ENCODE data around the gene TRAF2.
"Not testable (repeated sequence)": the region's sequence is repeated elsewhere in the genome, so short reads cannot be mapped to it uniquely, and the experiment has no call there.

Gene TRAF2

DNA sequence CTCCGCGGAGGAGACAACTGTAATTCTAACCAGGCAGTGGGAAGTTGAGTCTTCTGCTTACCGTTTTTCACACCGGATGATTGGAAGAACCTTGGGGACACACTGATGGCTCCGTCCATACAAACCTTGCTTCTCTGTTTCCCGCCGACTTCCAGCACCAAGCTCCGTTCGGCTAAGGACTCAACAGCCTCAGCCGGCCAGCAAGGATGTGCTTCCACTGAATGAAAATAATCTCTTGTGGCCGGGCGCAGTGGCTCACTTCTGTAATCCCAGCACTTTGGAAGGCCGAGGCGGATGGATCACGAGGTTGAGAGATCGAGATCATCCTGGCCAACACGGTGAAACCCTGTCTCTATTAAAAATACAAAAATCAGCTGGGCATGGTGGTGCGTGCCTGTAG lies 18.4 kb upstream of the TRAF2 start:
- H3K27ac ChIP-seq (ENCODE audit: insufficient read depth, low read depth, low read length, poor library complexity, severe bottlenecking), result no peak overlapping the region
- H3K9me3 ChIP-seq (ENCODE audit: control insufficient read depth, low read length), result no peaks in the 10 kb centered on the region
- H3K27me3 ChIP-seq (ENCODE audit: control insufficient read depth, insufficient read depth, low read length, poor library complexity, severe bottlenecking), result no peaks in the 10 kb centered on the region
- peaks cover 7% of the 10 kb centered on the region for H3K4me1 ChIP-seq (ENCODE audit: control insufficient read depth, insufficient read depth, low read length)
- no peak overlapping the region for H3K4me3 ChIP-seq (ENCODE audit: insufficient read depth, low read depth, low read length)
- peaks cover 13% of the 10 kb centered on the region for H3K36me3 ChIP-seq (ENCODE audit: control insufficient read depth, insufficient read depth, low read length)
- 94 to 96% methylated on average over 18 of the region's 18 CpGs for WGBS, 2 experiments

DNA sequence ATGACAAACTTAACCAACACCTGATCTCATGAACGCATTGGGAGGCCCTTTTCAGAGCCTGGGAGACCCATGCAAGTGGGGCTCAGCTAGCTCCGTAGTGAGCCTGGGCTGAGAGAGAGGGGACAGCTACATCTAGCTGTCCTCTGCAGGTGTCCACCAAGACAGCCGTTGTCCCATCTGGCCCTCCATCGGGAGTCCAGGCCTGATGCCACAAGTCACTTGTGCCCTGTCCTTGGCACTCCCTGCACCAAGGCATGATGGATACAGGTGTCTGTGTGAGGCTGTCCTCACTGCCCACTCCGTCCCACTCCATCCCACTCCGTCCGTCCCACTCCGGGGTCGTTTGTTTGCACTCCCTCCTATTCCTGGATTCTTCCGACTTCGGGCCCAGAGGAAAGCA lies 17.7 kb upstream of the TRAF2 start:
- H3K9me3 ChIP-seq (ENCODE audit: control insufficient read depth, low read length), result no peaks in the 10 kb centered on the region
- WGBS, 2 experiments, result 95 to 96% methylated on average over 11 of the region's 11 CpGs
- H3K4me3 ChIP-seq (ENCODE audit: insufficient read depth, low read depth, low read length), result no peak overlapping the region
- H3K36me3 ChIP-seq (ENCODE audit: control insufficient read depth, insufficient read depth, low read length), result peaks cover 6% of the 10 kb centered on the region
- H3K27me3 ChIP-seq (ENCODE audit: control insufficient read depth, insufficient read depth, low read length, poor library complexity, severe bottlenecking), result no peaks in the 10 kb centered on the region
- no peak overlapping the region for H3K27ac ChIP-seq (ENCODE audit: insufficient read depth, low read depth, low read length, poor library complexity, severe bottlenecking)
- peaks cover 7% of the 10 kb centered on the region for H3K4me1 ChIP-seq (ENCODE audit: control insufficient read depth, insufficient read depth, low read length)

DNA sequence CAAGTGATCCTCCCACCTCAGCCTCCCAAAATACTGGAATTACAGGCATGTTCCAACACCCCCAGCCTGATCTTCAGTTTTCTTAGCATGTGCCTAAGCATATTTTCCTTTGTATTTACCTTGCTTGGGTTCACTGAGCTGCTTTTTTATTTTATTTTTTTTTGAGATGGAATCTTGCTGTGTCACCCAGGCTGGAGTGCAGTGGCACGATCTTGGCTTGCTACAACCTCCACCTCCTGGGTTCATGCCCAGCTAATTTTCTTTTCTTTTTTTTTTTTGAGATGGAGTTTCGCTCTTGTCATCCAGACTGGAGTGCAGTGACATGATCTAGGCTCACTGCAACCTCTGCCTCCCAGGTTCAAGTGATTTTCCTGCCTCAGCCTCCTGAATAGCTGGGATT lies 16.7 kb upstream of the TRAF2 start:
- WGBS, 2 experiments, result 91 to 93% methylated on average over 2 of the region's 2 CpGs
- not testable (repeated sequence) for H3K4me3 ChIP-seq (ENCODE audit: insufficient read depth, low read depth, low read length); H3K4me1 ChIP-seq (ENCODE audit: control insufficient read depth, insufficient read depth, low read length); H3K27me3 ChIP-seq (ENCODE audit: control insufficient read depth, insufficient read depth, low read length, poor library complexity, severe bottlenecking); H3K27ac ChIP-seq (ENCODE audit: insufficient read depth, low read depth, low read length, poor library complexity, severe bottlenecking); H3K9me3 ChIP-seq (ENCODE audit: control insufficient read depth, low read length); H3K36me3 ChIP-seq (ENCODE audit: control insufficient read depth, insufficient read depth, low read length)

DNA sequence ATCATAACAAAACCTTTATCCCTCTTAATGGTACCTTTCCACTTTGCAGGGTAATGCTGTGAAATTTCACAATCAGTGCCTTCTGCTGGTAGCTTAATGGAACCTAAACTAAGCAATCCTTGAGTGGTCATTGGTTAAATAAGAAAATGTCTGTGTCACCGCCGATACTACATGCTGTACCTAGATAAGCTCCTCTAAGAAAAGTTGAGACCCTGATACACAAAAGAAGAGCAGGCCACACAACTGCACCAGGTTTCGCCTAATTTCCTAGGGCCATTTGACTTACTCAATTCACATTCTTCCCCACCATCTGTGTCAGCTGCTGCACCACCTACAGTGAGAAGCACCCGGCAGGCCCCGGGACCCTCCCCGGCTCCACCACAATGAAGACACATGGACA lies 11.2 kb upstream of the TRAF2 start:
- 91 to 92% methylated on average over 6 of the region's 6 CpGs for WGBS, 2 experiments
- H3K36me3 ChIP-seq (ENCODE audit: control insufficient read depth, insufficient read depth, low read length), result no peaks in the 10 kb centered on the region
- no peaks in the 10 kb centered on the region for H3K27me3 ChIP-seq (ENCODE audit: control insufficient read depth, insufficient read depth, low read length, poor library complexity, severe bottlenecking)
- H3K4me1 ChIP-seq (ENCODE audit: control insufficient read depth, insufficient read depth, low read length), result no peaks in the 10 kb centered on the region
- no peak overlapping the region for H3K4me3 ChIP-seq (ENCODE audit: insufficient read depth, low read depth, low read length)
- no peaks in the 10 kb centered on the region for H3K9me3 ChIP-seq (ENCODE audit: control insufficient read depth, low read length)
- no peak overlapping the region for H3K27ac ChIP-seq (ENCODE audit: insufficient read depth, low read depth, low read length, poor library complexity, severe bottlenecking)

DNA sequence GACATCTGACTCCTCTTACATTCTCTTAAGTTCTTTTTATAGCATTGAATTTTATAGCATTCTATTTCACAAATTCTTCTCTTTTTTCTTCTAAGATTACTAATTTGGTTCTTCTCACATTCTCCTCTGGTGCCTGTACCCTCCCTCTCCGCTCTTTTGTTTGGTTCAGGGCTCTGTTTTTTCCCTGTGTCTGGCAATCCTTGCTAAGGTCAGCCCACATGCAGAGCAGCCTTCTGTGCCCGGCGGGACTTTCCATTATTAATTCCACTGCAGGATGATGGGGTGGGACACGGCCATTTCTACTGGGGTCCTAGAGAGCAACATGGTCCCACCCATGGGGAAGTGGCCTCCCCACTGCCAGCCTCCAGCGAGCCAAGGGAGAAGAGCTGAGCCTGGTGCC lies 9.8 kb upstream of the TRAF2 start:
- H3K36me3 ChIP-seq (ENCODE audit: control insufficient read depth, insufficient read depth, low read length), result no peaks in the 10 kb centered on the region
- H3K9me3 ChIP-seq (ENCODE audit: control insufficient read depth, low read length), result no peaks in the 10 kb centered on the region
- H3K4me3 ChIP-seq (ENCODE audit: insufficient read depth, low read depth, low read length), result no peak overlapping the region
- peaks cover under 1% of the 10 kb centered on the region for H3K4me1 ChIP-seq (ENCODE audit: control insufficient read depth, insufficient read depth, low read length)
- H3K27ac ChIP-seq (ENCODE audit: insufficient read depth, low read depth, low read length, poor library complexity, severe bottlenecking), result no peak overlapping the region
- WGBS, 2 experiments, result 73 to 78% methylated on average over 5 of the region's 5 CpGs
- no peaks in the 10 kb centered on the region for H3K27me3 ChIP-seq (ENCODE audit: control insufficient read depth, insufficient read depth, low read length, poor library complexity, severe bottlenecking)

DNA sequence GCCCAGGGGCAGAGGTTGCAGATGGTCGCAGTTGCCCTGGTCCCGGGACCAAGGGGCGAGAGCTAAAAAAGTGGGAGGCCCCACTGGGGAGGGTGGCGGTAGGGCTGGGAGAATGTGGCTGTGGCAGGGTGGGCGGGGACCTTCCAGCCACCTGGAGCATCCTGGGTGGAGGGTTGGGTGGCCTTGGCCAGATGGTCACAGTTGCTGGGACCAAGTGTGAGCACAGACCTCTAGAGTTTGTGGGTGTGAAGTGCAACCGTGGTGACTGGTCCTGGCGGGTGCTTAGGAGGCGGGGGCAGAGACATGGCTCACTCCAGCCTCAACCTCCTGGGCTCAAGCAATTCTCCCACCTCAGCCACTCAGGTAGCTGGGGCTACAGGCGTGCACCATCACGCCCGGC lies 5.7 kb upstream of the TRAF2 start:
- H3K27ac ChIP-seq (ENCODE audit: insufficient read depth, low read depth, low read length, poor library complexity, severe bottlenecking), result no peak overlapping the region
- H3K27me3 ChIP-seq (ENCODE audit: control insufficient read depth, insufficient read depth, low read length, poor library complexity, severe bottlenecking), result no peaks in the 10 kb centered on the region
- H3K9me3 ChIP-seq (ENCODE audit: control insufficient read depth, low read length), result no peaks in the 10 kb centered on the region
- WGBS, 2 experiments, result 86 to 88% methylated on average over 11 of the region's 11 CpGs
- H3K4me3 ChIP-seq (ENCODE audit: insufficient read depth, low read depth, low read length), result no peak overlapping the region
- peaks cover 5% of the 10 kb centered on the region for H3K4me1 ChIP-seq (ENCODE audit: control insufficient read depth, insufficient read depth, low read length)
- H3K36me3 ChIP-seq (ENCODE audit: control insufficient read depth, insufficient read depth, low read length), result no peaks in the 10 kb centered on the region

DNA sequence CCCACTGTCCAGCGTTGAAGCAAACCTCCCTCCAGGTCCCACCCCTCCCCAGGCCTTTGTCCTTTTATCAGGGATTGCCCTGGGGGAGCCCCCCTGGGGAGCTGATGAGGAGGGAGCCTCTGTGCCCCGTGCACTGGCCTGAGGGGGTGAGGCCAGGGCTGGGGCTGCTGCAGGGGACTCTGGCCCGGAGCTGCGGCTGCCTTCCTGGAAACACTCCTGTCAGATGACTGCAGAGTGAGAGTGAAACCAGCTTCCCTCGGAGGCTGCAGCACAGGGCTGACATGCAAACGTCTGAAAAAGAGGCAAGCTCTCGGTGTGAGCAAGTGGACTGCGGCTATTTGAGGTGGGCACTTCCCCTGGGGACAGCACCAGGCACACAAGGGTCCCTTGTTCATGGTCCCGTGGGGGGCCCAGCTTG lies 4.6 kb upstream of the TRAF2 start:
- 36 to 43% methylated on average over 9 of the region's 9 CpGs for WGBS, 2 experiments
- Histone ChIP-seq H3K4me1 (ENCODE audit: control insufficient read depth, insufficient read depth, low read length) (peaks cover 5% of the 10 kb centered on the region), H3K9me3 (ENCODE audit: control insufficient read depth, low read length) (no peaks in the 10 kb centered on the region), H3K4me3 (ENCODE audit: insufficient read depth, low read depth, low read length) (no peak overlapping the region), H3K27ac (ENCODE audit: insufficient read depth, low read depth, low read length, poor library complexity, severe bottlenecking) (no peak overlapping the region), H3K36me3 (ENCODE audit: control insufficient read depth, insufficient read depth, low read length) (no peaks in the 10 kb centered on the region), H3K27me3 (ENCODE audit: control insufficient read depth, insufficient read depth, low read length, poor library complexity, severe bottlenecking) (no peaks in the 10 kb centered on the region)

DNA sequence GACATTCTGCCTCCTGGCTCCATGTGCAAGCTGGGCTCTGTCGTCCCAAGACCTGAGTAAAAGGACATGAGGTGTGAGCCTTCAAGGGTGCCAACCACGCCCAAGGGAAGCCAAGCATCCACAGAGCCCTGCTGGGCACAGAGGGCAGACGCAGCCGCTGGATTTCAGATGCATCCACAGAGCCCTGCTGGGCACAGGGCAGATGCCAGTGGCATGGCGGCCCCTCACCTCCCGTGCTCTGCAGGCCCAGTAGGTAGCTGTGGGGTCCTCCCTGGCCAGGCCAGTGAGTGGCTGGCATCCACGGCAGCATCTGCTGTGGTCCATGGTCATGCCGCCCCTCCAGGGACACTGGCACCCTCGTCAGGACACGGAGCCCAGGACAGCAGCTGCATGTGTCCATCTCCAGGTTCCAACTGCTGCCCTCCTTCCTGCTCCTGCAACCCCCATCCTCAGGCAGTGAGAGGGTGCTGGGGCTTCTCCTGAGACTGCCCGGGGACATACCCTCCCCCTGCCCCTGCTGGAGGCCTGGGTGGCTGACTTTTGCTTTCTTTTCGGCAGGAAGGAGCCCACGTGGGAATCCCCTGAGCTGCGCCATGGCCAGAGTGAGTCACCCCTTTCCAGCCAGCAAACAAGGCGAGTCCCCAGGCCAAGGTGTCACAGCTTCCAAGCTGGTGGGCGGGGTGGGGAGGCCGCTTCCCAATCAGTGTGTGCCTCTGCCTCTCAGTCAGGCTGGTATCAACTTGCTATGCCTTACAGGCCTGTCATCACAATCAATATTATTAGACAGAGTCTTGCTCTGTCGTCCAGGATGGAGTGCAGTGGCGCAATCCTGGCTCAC lies 4.0 kb upstream of the TRAF2 start:
- Histone ChIP-seq H3K4me1 (ENCODE audit: control insufficient read depth, insufficient read depth, low read length) (peaks cover 5% of the 10 kb centered on the region), H3K9me3 (ENCODE audit: control insufficient read depth, low read length) (no peaks in the 10 kb centered on the region), H3K27ac (ENCODE audit: insufficient read depth, low read depth, low read length, poor library complexity, severe bottlenecking) (no peak overlapping the region), H3K4me3 (ENCODE audit: insufficient read depth, low read depth, low read length) (no peak overlapping the region), H3K27me3 (ENCODE audit: control insufficient read depth, insufficient read depth, low read length, poor library complexity, severe bottlenecking) (no peaks in the 10 kb centered on the region), H3K36me3 (ENCODE audit: control insufficient read depth, insufficient read depth, low read length) (no peaks in the 10 kb centered on the region)
- 73 to 77% methylated on average over 19 of the region's 19 CpGs for WGBS, 2 experiments

DNA sequence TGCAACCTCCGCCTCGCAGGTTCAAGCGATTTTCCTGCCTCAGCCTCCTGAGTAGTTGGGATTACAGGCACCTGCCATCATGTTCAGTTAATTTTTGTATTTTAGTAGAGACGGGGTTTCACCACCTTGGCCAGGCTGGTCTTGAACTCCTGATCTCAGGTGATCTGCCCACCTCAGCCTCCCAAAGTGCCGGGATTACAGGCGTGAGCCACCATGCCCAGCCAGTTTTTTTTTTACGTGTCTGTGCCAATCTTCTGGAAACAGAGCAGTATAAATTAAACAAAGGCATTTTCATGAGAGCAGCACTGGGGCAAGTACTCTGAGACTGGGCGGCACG lies 3.4 kb upstream of the TRAF2 start:
- H3K27ac ChIP-seq (ENCODE audit: insufficient read depth, low read depth, low read length, poor library complexity, severe bottlenecking); H3K4me1 ChIP-seq (ENCODE audit: control insufficient read depth, insufficient read depth, low read length); H3K27me3 ChIP-seq (ENCODE audit: control insufficient read depth, insufficient read depth, low read length, poor library complexity, severe bottlenecking); H3K36me3 ChIP-seq (ENCODE audit: control insufficient read depth, insufficient read depth, low read length); H3K4me3 ChIP-seq (ENCODE audit: insufficient read depth, low read depth, low read length); H3K9me3 ChIP-seq (ENCODE audit: control insufficient read depth, low read length): not testable (repeated sequence)
- WGBS, 2 experiments, result 91 to 95% methylated on average over 9 of the region's 9 CpGs

DNA sequence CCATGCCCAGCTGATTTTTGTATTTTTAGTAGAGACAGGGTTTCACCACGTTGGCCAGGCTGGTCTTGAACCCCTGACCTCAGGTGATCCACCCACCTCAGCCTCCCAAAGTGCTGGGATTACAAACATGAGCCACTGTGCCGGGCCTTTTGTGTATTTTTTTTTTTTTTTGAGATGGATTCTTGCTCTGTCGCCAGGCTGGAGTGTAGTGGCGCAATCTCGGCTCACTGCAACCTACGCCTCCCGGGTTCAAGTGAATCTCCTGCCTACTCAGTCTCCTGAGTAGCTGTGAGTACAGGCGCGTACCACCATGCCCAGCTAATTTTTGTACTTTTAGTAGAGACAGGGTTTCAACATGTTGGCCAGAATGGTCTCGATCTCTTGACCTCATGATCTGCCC lies 2.6 kb upstream of the TRAF2 start:
- H3K27me3 ChIP-seq (ENCODE audit: control insufficient read depth, insufficient read depth, low read length, poor library complexity, severe bottlenecking); H3K4me1 ChIP-seq (ENCODE audit: control insufficient read depth, insufficient read depth, low read length); H3K36me3 ChIP-seq (ENCODE audit: control insufficient read depth, insufficient read depth, low read length); H3K27ac ChIP-seq (ENCODE audit: insufficient read depth, low read depth, low read length, poor library complexity, severe bottlenecking); H3K9me3 ChIP-seq (ENCODE audit: control insufficient read depth, low read length); H3K4me3 ChIP-seq (ENCODE audit: insufficient read depth, low read depth, low read length): not testable (repeated sequence)
- WGBS, 2 experiments, result 93 to 95% methylated on average over 10 of the region's 10 CpGs
